Neural crest cell (in vitro differentiated cells): ENCODE data around the gene SERPINC1. TPM values are rescaled to one million over a fixed set of nuclear protein-coding genes. Genes with fewer than 3 reads are reported as not detected.
"Not testable (repeated sequence)": the region's sequence is repeated elsewhere in the genome, so short reads cannot be mapped to it uniquely, and the experiment has no call there.

Experiments
- DNase-seq: peaks from one replicate; pipeline ENCODE4 v3.0.0; 2021; ENCODE audit warnings: low read depth, mixed read lengths, low spot score
- H3K27ac Mint-ChIP-seq: one replicate; pipeline ENCODE4 v1.8.0; 2021; ENCODE audit warnings: mild to moderate bottlenecking, mixed read lengths; ENCODE audit not compliant: unreplicated experiment
- H3K27me3 Mint-ChIP-seq: 2 replicates; pipeline ENCODE4 v1.8.0; 2021; ENCODE audit warnings: low read depth, mild to moderate bottlenecking, mixed read lengths
- H3K36me3 Mint-ChIP-seq: 2 replicates; pipeline ENCODE4 v1.8.0; 2021; ENCODE audit warnings: low read depth, mild to moderate bottlenecking, mixed read lengths
- H3K4me1 Mint-ChIP-seq: 2 replicates; pipeline ENCODE4 v1.8.0; 2021; ENCODE audit warnings: mixed read lengths
- H3K4me3 Mint-ChIP-seq: one replicate; pipeline ENCODE4 v1.8.0; 2021; ENCODE audit warnings: mild to moderate bottlenecking, mixed read lengths
- H3K9me3 Mint-ChIP-seq: 2 replicates; pipeline ENCODE4 v1.8.0; 2021; ENCODE audit warnings: mixed read lengths
- long read RNA-seq: library from polyadenylated mRNA; unstranded; transcript quantifications from one replicate; pipeline ENCODE4 v2.0.0, GENCODE V29; 2020
- total RNA-seq: library from RNA; stranded (reverse); gene quantifications from 2 replicates; pipeline ENCODE4 v1.2.1, GENCODE V29; 2021
- TF ChIP-seq, protein P1 (sequence below): fragments of 200-600 bp; sonication (generic); conservative IDR thresholded peaks from 2 replicates; pipeline ENCODE4 v1.5.0; 2021; ENCODE audit warnings: antibody characterized with exemption, mild to moderate bottlenecking

Gene SERPINC1
- 0.18 TPM in 1 of 2 replicates, not detected in the other for total RNA-seq
- long read RNA-seq, result 0 reads

GRCh38 chr1:173917149-173917548, at the start of gene SERPINC1:
Gene SERPINC1 (minus strand): TSS chr1:173917327. CDS start chr1:173917259, 68 bp downstream.
- H3K4me1 Mint-ChIP-seq, result no peaks in the 10 kb centered on the region
- H3K27me3 Mint-ChIP-seq, result no peaks in the 10 kb centered on the region
- TF ChIP-seq, protein P1, sequence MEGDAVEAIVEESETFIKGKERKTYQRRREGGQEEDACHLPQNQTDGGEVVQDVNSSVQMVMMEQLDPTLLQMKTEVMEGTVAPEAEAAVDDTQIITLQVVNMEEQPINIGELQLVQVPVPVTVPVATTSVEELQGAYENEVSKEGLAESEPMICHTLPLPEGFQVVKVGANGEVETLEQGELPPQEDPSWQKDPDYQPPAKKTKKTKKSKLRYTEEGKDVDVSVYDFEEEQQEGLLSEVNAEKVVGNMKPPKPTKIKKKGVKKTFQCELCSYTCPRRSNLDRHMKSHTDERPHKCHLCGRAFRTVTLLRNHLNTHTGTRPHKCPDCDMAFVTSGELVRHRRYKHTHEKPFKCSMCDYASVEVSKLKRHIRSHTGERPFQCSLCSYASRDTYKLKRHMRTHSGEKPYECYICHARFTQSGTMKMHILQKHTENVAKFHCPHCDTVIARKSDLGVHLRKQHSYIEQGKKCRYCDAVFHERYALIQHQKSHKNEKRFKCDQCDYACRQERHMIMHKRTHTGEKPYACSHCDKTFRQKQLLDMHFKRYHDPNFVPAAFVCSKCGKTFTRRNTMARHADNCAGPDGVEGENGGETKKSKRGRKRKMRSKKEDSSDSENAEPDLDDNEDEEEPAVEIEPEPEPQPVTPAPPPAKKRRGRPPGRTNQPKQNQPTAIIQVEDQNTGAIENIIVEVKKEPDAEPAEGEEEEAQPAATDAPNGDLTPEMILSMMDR, result no peak
- no peaks in the 10 kb centered on the region for H3K9me3 Mint-ChIP-seq
- no peak within 1 kb of the TSS for H3K4me3 Mint-ChIP-seq
- no peak within 1 kb of the TSS for H3K27ac Mint-ChIP-seq
- no peaks in the 10 kb centered on the region for H3K36me3 Mint-ChIP-seq
- no peak for DNase-seq

DNA sequence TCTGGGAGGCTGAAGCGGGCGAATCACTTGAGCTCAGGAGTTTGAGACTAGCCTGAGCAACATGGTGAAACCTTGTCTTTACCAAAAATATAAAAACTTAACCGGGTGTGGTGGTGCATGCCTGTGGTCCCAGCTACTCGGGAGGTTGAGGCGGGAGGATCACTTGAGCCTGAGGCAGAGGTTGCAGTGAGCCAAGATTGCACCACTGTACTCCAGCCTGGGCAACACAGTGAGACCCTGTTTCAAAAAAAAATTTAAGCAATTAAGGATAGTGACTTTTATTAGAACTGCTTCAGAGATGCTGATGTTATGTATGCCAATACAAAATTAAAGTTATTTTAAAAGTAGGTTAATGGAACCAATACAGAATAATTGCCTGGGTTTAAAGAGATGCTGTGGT, 48.8 kb upstream of the SERPINC1 start:
- H3K27ac Mint-ChIP-seq, H3K4me3 Mint-ChIP-seq, H3K27me3 Mint-ChIP-seq, H3K9me3 Mint-ChIP-seq, H3K4me1 Mint-ChIP-seq, DNase-seq: not testable (repeated sequence)
- H3K36me3 Mint-ChIP-seq, result peaks cover 20% of the 10 kb centered on the region

- TF ChIP-seq, protein P1, result no peak
- DNase-seq, result no peak
- H3K36me3 Mint-ChIP-seq, result peaks cover 25% of the 10 kb centered on the region
- no peaks in the 10 kb centered on the region for H3K9me3 Mint-ChIP-seq
- no peaks in the 10 kb centered on the region for H3K4me1 Mint-ChIP-seq
- no peak overlapping the region for H3K4me3 Mint-ChIP-seq
- H3K27me3 Mint-ChIP-seq, result no peaks in the 10 kb centered on the region
- H3K27ac Mint-ChIP-seq, result no peak overlapping the region
Observed at GRCh38 chr1:173963477-173963876, 46.4 kb upstream of the SERPINC1 start.

DNA sequence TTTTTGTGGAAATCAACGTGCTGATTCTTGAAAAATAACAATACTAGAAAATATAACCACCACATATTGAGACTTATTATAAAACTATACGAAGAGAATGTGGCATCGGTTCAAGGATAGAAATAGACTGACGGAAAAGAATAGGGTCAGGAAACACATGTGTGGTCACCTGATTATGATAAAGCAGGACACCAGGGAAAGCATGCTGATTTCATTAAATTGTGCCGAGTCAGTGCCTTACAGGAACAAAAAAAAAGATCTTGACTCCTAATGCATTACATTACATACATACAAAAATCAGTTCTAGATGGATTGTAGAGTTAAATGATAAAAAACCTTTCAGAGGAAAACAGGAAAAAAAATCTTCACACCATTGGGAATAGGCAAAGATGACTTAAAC, 43.5 kb upstream of the SERPINC1 start:
- DNase-seq, result no peak
- no peaks in the 10 kb centered on the region for H3K9me3 Mint-ChIP-seq
- peak overlapping the region; percentile 28 for H3K27ac Mint-ChIP-seq
- TF ChIP-seq, protein P1, result no peak
- H3K27me3 Mint-ChIP-seq, result no peaks in the 10 kb centered on the region
- H3K4me3 Mint-ChIP-seq, result no peak overlapping the region
- peaks cover 17% of the 10 kb centered on the region for H3K36me3 Mint-ChIP-seq
- H3K4me1 Mint-ChIP-seq, result no peaks in the 10 kb centered on the region

DNA sequence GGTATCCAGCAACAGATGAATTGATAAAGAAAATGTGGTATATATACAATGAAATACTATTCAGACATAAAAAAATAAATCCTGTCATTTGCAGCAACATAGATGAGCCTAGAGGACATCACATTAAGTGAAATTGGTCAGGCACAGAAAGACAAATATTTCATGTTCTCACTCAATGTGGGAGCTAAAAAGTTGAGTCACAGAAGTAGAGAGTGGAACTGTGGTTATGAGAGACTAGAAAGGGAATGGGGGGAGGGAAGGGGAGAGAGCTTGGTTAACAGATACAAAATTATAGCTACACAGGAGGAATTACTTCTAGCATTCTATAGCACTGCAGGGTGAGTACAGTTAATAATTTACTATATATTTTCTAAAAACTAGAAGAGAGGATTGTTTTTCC, 37.1 kb upstream of the SERPINC1 start:
- no peak overlapping the region for H3K4me3 Mint-ChIP-seq
- H3K4me1 Mint-ChIP-seq, result no peaks in the 10 kb centered on the region
- no peak for DNase-seq
- H3K36me3 Mint-ChIP-seq, result peaks cover 14% of the 10 kb centered on the region
- H3K27me3 Mint-ChIP-seq, result no peaks in the 10 kb centered on the region
- no peaks in the 10 kb centered on the region for H3K9me3 Mint-ChIP-seq
- H3K27ac Mint-ChIP-seq, result no peak overlapping the region
- TF ChIP-seq, protein P1, result no peak

- no peak for DNase-seq
- Mint-ChIP-seq H3K27me3 (no peaks in the 10 kb centered on the region), H3K36me3 (peaks cover 9% of the 10 kb centered on the region), H3K27ac (no peak overlapping the region), H3K9me3 (no peaks in the 10 kb centered on the region), H3K4me3 (no peak overlapping the region), H3K4me1 (no peaks in the 10 kb centered on the region)
- TF ChIP-seq, protein P1, result no peak
Observed at GRCh38 chr1:173948594-173948993, 31.5 kb upstream of the SERPINC1 start.
